HepG2 (cell line): Measurements from ENCODE around the gene CNNM2. TPM values are rescaled to one million over a fixed set of nuclear protein-coding genes. Genes with fewer than 3 reads are reported as not detected.

Experiments
- ATAC-seq: fragments of 200-7000 bp; cut with Tn5 transposase; 3 replicates; pipeline ENCODE4 v1.9.1; 2020; ENCODE audit warnings: mild to moderate bottlenecking, moderate library complexity
- BruUV-seq: library from RNA; stranded (reverse); fragments of 400-500 nt; replicated peaks from 2 replicates; lab custom pipeline; 2021; lab: Mats Ljungman, UMichigan
- CTCF ChIA-PET: fragments of 300-600 bp; formaldehyde crosslinking; extraction: SDS; loops from one replicate; lab custom pipeline; 2021; ENCODE audit warnings: low total read pairs, inconsistent platforms, low intra/inter-chr PET ratio; lab: Yijun Ruan, JAX
- POLR2A ChIA-PET: fragments of 350-600 bp; sonication (Branson Sonifier 250); formaldehyde crosslinking; loops from one replicate; lab custom pipeline; 2020; ENCODE audit warnings: antibody characterized with exemption, inconsistent platforms; lab: Yijun Ruan, JAX
- DNase-seq: peaks from one replicate; pipeline ENCODE4 v3.0.0-alpha.2; 2015; ENCODE audit warnings: low spot score
- FAIRE-seq: peaks from 3 replicates; lab custom pipeline; 2011; peaks lifted over from hg19 to GRCh38; lab: Jason Lieb, UNC
- H2AFZ ChIP-seq: one replicate; pipeline ENCODE4 v1.6.1; 2011; ENCODE audit warnings: low read length, inconsistent platforms
- H3K27ac ChIP-seq: fragments of 300-600 bp; 3 replicates; pipeline ENCODE4 v1.8.0; 2011; ENCODE audit warnings: mixed run types, mild to moderate bottlenecking, mixed read lengths, low read length, inconsistent platforms; ENCODE audit not compliant: insufficient read depth; ENCODE audit errors: extremely low read length
- H3K27me3 ChIP-seq, 2 experiments: fragments of 200-600 bp in 1 of 2; 2 replicates in 1 of 2; 3 replicates in 1 of 2; pipeline versions ENCODE4 v1.6.0 to v1.8.0; 2011; ENCODE audit warnings: low read length in 2 of 2, mild to moderate bottlenecking in 2 of 2, moderate library complexity in 2 of 2, inconsistent platforms in 1 of 2; ENCODE audit not compliant: insufficient read depth in 2 of 2, control insufficient read depth in 1 of 2
- H3K36me3 ChIP-seq, 2 experiments: fragments of 200-600 bp in 1 of 2; replicated peaks in 1 of 2; 2 replicates in 1 of 2; 3 replicates in 1 of 2; pipeline versions ENCODE4 v1.5.1 to v1.8.0; 2011; ENCODE audit warnings: low read length in 2 of 2, inconsistent platforms in 1 of 2; ENCODE audit not compliant: insufficient read depth in 2 of 2, control insufficient read depth in 1 of 2
- H3K4me1 ChIP-seq: 2 replicates; pipeline ENCODE4 v1.5.1; 2012; ENCODE audit warnings: low read length, inconsistent platforms; ENCODE audit not compliant: insufficient read depth
- H3K4me2 ChIP-seq: 2 replicates; pipeline ENCODE4 v1.6.0; 2011; ENCODE audit warnings: low read depth, low read length, inconsistent platforms
- H3K4me3 ChIP-seq, 3 experiments: fragments of 200-600 bp in 1 of 3; sonication (generic), shearing (Covaris generic) in 1 of 3; replicated peaks in 1 of 3; 2 replicates each; pipeline ENCODE4 v1.5.1; 2011 to 2016; ENCODE audit warnings: low read length in 3 of 3, inconsistent platforms in 2 of 3, low read depth in 2 of 3, mild to moderate bottlenecking in 2 of 3, control low read depth in 1 of 3, mixed read lengths in 1 of 3; ENCODE audit not compliant: insufficient read depth in 1 of 3
- H3K79me2 ChIP-seq: one replicate; pipeline ENCODE4 v1.6.1; 2011; ENCODE audit warnings: low read length, inconsistent platforms; ENCODE audit not compliant: insufficient read depth
- H3K9ac ChIP-seq: 2 replicates; pipeline ENCODE4 v1.6.0; 2011; ENCODE audit warnings: mild to moderate bottlenecking, low read depth, low read length, inconsistent platforms; ENCODE audit not compliant: insufficient read depth
- H3K9me3 ChIP-seq: 2 replicates; pipeline ENCODE4 v1.5.1; 2012; ENCODE audit warnings: mild to moderate bottlenecking, low read length
- H4K20me1 ChIP-seq: 2 replicates; pipeline ENCODE4 v1.6.0; 2011; ENCODE audit warnings: inconsistent platforms, mild to moderate bottlenecking, low read length, moderate library complexity; ENCODE audit not compliant: insufficient read depth
- ZFP82 ChIP-seq: sonication (generic); formaldehyde crosslinking; IDR thresholded peaks from 2 replicates; pipeline ENCODE4 v1.5.1; 2020; ENCODE audit warnings: mild to moderate bottlenecking, missing genetic modification reagents, borderline replicate concordance
- ZGPAT ChIP-seq: IDR thresholded peaks from 2 replicates; pipeline ENCODE4 v1.6.1; 2016; ENCODE audit warnings: mild to moderate bottlenecking
- ZNF512B ChIP-seq: sonication (generic); formaldehyde crosslinking; IDR thresholded peaks from 2 replicates; pipeline ENCODE4 v1.5.1; 2020; ENCODE audit warnings: missing genetic modification reagents, mild to moderate bottlenecking, borderline replicate concordance
- ZNF737 ChIP-seq: sonication (generic); formaldehyde crosslinking; IDR thresholded peaks from 2 replicates; pipeline ENCODE4 v1.5.0; 2020; ENCODE audit warnings: missing genetic modification reagents, mild to moderate bottlenecking, borderline replicate concordance
- WGBS: methylation state at CpG from one replicate; pipeline ENCODE4 v1.1.6; 2017; ENCODE audit warnings: low lambda C conversion rate; 5-methylcytosine and 5-hydroxymethylcytosine counted together
- in situ Hi-C: cut with HindIII; loops from 2 replicates; pipeline ENCODE4 v1.10.0; 2017; ENCODE audit warnings: low pct_unique_long_range_greater_than_20kb; ENCODE audit not compliant: extremely low pct_ligation_motif_present
- intact Hi-C: fragments of 100-400 bp; cut with micrococcal nuclease; formaldehyde crosslinking; loops from one replicate; pipeline ENCODE4 v1.10.0; 2022; ENCODE audit not compliant: unreplicated experiment
- polyA plus RNA-seq, 8 experiments: library from polyadenylated mRNA; depleted of rRNA in 3 of 8; stranded (reverse) in 7 of 8; unstranded in 1 of 8; fragments of >200 nt; fragmentation: Illumina TruSeq in 4 of 8; extraction: Trizol in 4 of 8; gene quantifications; 2 replicates each; pipeline versions ENCODE4 v1.2.1 to v1.2.3, GENCODE V29; 2011 to 2016; ENCODE audit warnings: low read depth in 4 of 8, missing spikeins in 1 of 8, mixed read lengths in 1 of 8; ENCODE audit not compliant: insufficient read depth in 1 of 8
- total RNA-seq, 5 experiments: library from RNA; depleted of rRNA; stranded (reverse); fragments of >200 nt; fragmentation: Illumina TruSeq; extraction: Trizol; gene quantifications; 2 replicates each; pipeline ENCODE4 v1.2.3, GENCODE V29; 2016; ENCODE audit warnings: low read depth in 1 of 5

The CNNM2 gene
- total and polyA plus RNA-seq, 2 of the 13 experiments (the other 11 are each of a cell fraction or from before 2014, with no cell fraction given), result 7.1 to 9.0 TPM

DNA sequence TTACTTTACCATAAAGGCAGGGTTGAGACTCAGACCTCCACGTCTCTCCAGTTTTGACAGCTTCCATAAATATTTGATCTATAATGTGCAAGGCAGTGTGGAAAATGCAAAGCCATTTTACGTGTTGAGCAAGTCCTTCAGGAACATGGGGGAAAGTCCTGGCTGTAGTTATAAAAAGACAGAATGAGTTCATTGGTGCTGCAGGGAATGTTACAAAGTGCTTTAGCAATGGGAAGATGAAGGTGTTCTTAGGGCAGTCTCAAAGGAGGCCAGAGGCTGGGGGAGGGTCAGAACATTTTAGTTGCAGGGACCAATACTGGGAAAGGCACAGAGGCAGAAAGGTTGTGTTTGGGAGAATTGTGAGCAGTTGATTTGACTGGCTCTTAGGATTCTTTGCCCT lies 27.9 kb downstream of the CNNM2 start:
- Histone ChIP-seq H3K9ac (no peak overlapping the region), H3K4me3 (no peak overlapping the region), H4K20me1 (no peaks in the 10 kb centered on the region), H3K27ac (no peak overlapping the region), H3K79me2 (peaks cover 12% of the 10 kb centered on the region), H2AFZ (no peak overlapping the region), H3K36me3 (no peaks in the 10 kb centered on the region), H3K4me2 (no peak overlapping the region), H3K4me1 (peaks cover 26% of the 10 kb centered on the region), H3K27me3 (no peaks in the 10 kb centered on the region), H3K9me3 (no peaks in the 10 kb centered on the region)
- intact Hi-C loops, result no loop called here
- ChIA-PET CTCF (no interaction called here), POLR2A (no interaction called here)
- 91% methylated on average over 2 of the region's 2 CpGs for WGBS
- no TSS peak for BruUV-seq
- ATAC-seq (no peak), FAIRE-seq (peak; percentile 8), DNase-seq (no peak)
- in situ Hi-C loops, result no loop called here
- TF ChIP-seq ZNF737 (CRISPR knock-in tag) (no peak), ZFP82 (CRISPR knock-in tag) (no peak), ZNF512B (CRISPR knock-in tag) (no peak), ZGPAT (no peak)
